SK-N-MC (cell line): Measurements from ENCODE around the gene ZNF143.
A peak's percentile ranks its signal among the peaks of the same experiment; 100 is the strongest.

Experiments
- DNase-seq: peaks from one replicate; pipeline ENCODE4 v3.0.0-alpha.2; 2011; ENCODE audit warnings: low read depth, low spot score
- H3K27ac ChIP-seq: fragments of 200-600 bp; sonication (generic); 2 replicates; pipeline ENCODE4 v1.5.1; 2016; ENCODE audit warnings: mixed run types
- H3K36me3 ChIP-seq: fragments of 200-600 bp; sonication (generic); 2 replicates; pipeline ENCODE4 v1.6.1; 2017; ENCODE audit warnings: antibody characterized with exemption, low read length, mixed read lengths; ENCODE audit not compliant: insufficient read depth
- H3K4me3 ChIP-seq: fragments of 200-600 bp; sonication (generic); 2 replicates; pipeline ENCODE4 v1.5.1; 2016
- H3K9ac ChIP-seq: fragments of 200-600 bp; sonication (generic); 2 replicates; pipeline ENCODE4 v1.8.0; 2017; ENCODE audit warnings: mixed run types, mixed read lengths; ENCODE audit not compliant: insufficient read length
- H3K9me3 ChIP-seq: fragments of 200-600 bp; sonication (generic); 2 replicates; pipeline ENCODE4 v1.6.1; 2017; ENCODE audit warnings: low read depth, mild to moderate bottlenecking, antibody characterized with exemption, low read length, moderate library complexity, mixed read lengths
- EZH2 ChIP-seq: fragments of 200-600 bp; sonication (generic); IDR thresholded peaks from one replicate; pipeline ENCODE4 v1.6.1; 2017; ENCODE audit warnings: antibody characterized with exemption
- FOXP2 ChIP-seq: optimal IDR thresholded peaks from 2 replicates; pipeline ENCODE3; 2011; ENCODE audit warnings: mild to moderate bottlenecking, moderate library complexity; ENCODE audit not compliant: insufficient read depth; ENCODE audit errors: extremely low read length, control extremely low read depth
- POLR2AphosphoS5 ChIP-seq: IDR thresholded peaks from 2 replicates; pipeline ENCODE4 v1.6.1; 2012; ENCODE audit warnings: mild to moderate bottlenecking, low read depth, low read length, borderline replicate concordance

Gene ZNF143

DNA sequence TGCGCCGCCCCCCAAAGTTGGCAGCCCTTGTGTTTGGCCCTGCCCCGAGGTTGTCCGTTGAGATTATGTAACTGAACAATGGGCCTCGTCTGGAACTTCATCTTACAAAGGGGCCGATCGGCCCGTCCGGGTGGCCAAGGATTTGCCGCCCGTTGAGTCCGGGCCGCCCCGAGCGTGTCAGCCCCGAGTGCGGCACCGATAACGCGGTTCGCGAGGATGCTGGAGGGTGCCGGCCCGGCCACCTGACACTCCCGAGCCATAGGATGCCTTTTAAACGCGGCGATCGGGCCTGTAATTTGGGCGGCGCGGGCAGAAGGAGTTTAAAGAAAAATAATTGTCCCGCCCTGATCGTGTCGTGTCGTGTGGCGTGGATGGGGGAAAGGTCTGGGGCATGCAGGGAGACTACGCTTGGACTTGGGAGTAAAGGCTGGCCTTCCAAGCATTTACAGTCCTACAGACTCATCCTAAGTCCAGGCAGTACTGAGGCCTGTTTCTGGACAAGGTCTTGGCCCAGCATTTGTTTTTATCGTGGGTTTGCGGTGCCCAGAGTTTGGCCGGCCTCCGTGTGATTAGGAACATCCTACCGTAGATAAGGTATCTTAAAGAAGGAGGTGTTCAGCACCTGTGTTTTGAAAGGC is 113.9 kb downstream of the ZNF143 start:
- peak overlapping the region; percentile 18 for H3K27ac ChIP-seq
- H3K36me3 ChIP-seq, result peaks cover 47% of the 10 kb centered on the region
- TF ChIP-seq EZH2 (no peak), FOXP2 (no peak), POLR2AphosphoS5 (no peak)
- no peak for DNase-seq
- H3K4me3 ChIP-seq, result peak overlapping the region; percentile 87
- peak overlapping the region; percentile 89 for H3K9ac ChIP-seq
- no peaks in the 10 kb centered on the region for H3K9me3 ChIP-seq

DNA sequence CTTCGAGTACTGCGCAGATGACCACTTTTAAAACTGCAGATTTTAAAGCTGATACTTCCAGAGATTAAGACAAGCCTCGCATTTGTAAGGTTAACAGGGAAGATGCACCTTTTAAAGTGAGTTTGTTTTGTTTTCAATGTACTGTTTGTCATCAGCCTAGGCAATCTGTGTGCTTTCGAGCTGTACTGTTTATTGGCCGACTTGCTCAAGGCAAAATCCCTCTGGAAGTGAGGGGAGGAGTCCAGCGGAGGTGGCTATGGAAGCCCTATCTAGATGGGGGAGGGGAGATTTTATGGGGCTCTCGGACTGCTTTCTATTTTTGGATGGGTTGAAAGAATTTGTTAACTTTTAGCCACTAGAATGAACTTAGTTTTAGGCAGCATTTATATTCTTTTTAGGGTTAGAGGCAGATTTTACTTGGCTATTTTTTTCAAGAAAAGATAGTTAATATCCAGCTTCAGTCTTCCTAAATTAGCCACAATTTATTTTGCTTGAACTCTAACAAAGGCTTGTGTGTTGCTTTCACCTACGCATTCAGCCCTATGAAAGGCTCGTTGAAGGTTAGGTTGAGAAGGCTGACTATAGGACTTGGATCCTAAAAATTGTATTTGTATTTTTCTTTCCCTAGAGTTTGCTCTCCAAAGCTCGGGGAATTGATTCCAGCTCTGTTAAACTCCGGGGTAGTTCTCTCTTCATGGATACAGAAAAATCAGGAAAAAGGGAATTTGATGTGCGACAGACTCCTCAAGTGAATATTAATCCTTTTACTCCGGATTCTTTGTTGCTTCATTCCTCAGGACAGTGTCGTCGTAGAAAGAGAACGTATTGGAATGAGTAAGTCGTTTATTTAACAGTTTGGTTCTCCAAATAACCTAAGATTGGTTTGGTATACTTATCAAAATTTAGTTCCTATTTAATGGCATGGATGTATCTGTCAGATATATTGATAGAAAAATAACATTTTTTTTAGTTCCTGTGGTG is 114.7 kb downstream of the ZNF143 start:
- DNase-seq, result no peak
- peaks cover 55% of the 10 kb centered on the region for H3K36me3 ChIP-seq

DNA sequence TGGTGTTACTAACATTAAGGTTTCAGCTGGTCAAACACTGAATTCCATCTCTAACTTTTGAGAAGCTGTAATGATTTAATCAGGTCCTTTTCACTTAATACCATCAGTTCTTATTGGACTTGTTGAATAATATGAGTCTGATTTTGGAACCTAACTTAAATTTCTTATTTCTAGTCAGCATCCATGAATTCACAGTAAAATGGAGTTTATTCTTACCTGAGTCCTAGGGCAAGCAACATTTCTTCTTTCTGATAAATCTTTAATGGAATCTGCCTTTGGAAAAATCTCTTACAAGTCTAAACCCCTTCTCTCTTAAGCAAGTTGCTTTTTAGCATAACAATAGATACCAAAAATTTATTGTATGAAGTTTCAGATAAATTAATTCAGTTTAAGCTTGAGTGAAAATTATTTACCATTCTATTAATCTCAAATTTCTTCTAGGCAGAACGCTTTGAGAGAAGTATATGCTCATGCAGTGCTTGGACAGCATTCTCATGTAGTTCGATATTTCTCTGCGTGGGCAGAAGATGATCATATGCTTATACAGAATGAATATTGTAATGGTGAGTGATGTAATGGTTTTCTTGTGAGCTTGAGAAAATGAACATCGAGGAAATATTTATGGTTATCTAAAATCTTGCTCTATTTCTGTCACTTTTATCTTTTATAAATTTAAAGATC is 116.0 kb downstream of the ZNF143 start:
- Histone ChIP-seq H3K27ac (peak overlapping the region; percentile 42), H3K36me3 (peaks cover 68% of the 10 kb centered on the region)

More for the DNA sequence above, 114.7 kb downstream of the ZNF143 start:
- peak overlapping the region; percentile 87 for H3K4me3 ChIP-seq
- H3K27ac ChIP-seq, result peak overlapping the region; percentile 18
- peak overlapping the region; percentile 89 for H3K9ac ChIP-seq
- no peaks in the 10 kb centered on the region for H3K9me3 ChIP-seq
- no peak for TF ChIP-seq EZH2
- TF ChIP-seq FOXP2, result no peak
- TF ChIP-seq POLR2AphosphoS5, result no peak; the same call in 1 of the 2 replicates

DNA sequence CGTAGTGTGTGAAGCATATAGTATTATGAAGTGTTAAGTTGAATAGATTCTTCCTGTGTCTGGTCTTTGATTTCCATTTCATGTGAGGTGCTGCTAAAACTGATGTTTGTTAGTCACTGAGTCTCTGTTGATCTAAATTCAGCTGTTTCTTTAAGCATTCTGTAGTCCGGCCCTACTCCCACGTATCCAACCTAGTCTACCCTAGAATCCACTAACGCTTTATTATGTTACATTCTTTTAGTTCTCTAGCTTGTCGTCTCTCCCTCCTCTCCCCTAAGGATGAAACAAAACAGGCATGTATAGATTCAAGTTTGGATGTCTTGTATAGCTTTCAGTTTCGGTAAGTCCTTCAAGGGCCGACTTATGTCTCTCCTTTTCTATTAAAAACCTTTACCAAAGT is 116.7 kb downstream of the ZNF143 start:
- Histone ChIP-seq H3K36me3 (peaks cover 75% of the 10 kb centered on the region), H3K9me3 (no peaks in the 10 kb centered on the region), H3K9ac (peak overlapping the region; percentile 30), H3K27ac (peak overlapping the region; percentile 42; the same call in 1 of the 2 replicates), H3K4me3 (peak overlapping the region; percentile 13; the same call in 1 of the 2 replicates)
- DNase-seq, result no peak
- TF ChIP-seq FOXP2 (no peak), POLR2AphosphoS5 (no peak), EZH2 (no peak)

More for the DNA sequence above, 116.0 kb downstream of the ZNF143 start:
- TF ChIP-seq FOXP2 (no peak), EZH2 (no peak), POLR2AphosphoS5 (no peak)
- no peaks in the 10 kb centered on the region for H3K9me3 ChIP-seq
- peak overlapping the region; percentile 87 for H3K4me3 ChIP-seq
- DNase-seq, result no peak
- peak overlapping the region; percentile 89 for H3K9ac ChIP-seq
